ENCODE results near the gene DMBX1.

The DMBX1 gene

DNA sequence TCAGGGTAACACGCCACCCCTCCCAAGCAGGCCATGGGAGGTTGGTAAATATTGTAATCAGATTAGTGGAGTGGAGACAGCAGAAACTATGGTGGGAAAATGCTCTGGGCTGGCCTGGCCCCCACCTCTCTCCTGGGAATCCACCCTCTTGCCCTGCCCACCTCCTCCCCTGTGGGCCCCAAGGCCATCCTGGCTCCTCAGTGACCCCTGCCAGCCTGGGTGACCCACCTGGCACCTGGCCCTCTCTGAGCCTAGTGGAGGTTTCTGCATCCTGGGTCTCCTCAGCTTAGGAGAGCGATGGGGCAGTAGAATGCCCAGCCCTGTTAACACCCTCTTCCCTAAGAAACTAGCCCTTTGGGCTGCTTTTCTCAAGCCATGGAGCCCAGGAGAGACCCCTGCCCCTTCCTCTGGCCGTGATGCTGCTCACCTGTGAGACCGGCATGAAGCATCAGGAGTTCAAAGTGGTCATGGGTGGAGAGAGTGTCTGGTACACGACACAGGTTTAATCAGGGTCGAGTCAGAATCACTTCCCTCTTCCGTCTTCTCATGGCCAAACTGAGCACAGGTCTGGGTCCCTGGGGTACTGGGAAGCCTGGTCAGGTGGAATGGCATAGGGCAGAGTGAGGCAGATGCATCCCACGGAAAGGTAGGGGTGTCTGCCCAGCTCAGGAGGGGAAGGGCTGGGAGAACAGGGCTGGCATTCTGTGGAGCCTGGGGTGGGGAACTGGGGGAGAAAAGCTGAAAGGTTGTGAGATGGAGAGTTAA lies 10.7 kb upstream of the DMBX1 start:
- Histone ChIP-seq H4K20me1 (ENCODE audit: insufficient read depth, low read length) (no peaks in the 10 kb centered on the region), H3K4me1 (ENCODE audit: insufficient read depth, low read length, severe bottlenecking) (no peaks in the 10 kb centered on the region), H2AFZ (ENCODE audit: low read length) (no peak overlapping the region), H3K79me2 (ENCODE audit: insufficient read depth, low read length) (no peaks in the 10 kb centered on the region), H3K4me3 (ENCODE audit: low read depth, low read length, poor library complexity, severe bottlenecking) (no peak overlapping the region), H3K9me3 (ENCODE audit: low read length) (no peaks in the 10 kb centered on the region), H3K27me3 (ENCODE audit: insufficient read depth, low read length) (no peaks in the 10 kb centered on the region), H3F3A (ENCODE audit: insufficient read depth, low read length) (no peaks in the 10 kb centered on the region), H3K27ac (ENCODE audit: low read depth, low read length, poor library complexity, severe bottlenecking) (no peak overlapping the region), H3K4me2 (ENCODE audit: low read length) (no peak overlapping the region), H3K36me3 (ENCODE audit: insufficient read depth, low read length) (no peaks in the 10 kb centered on the region), H3K9me2 (ENCODE audit: low read depth, low read length) (no peaks in the 10 kb centered on the region), H3K9ac (ENCODE audit: low read length) (no peak overlapping the region)
- no peak for TF ChIP-seq EZH2 (IDR thresholded peaks at IDR 0.05; ENCODE audit: borderline replicate concordance, low read length)
- no peak for TF ChIP-seq CTCF (IDR thresholded peaks at IDR 0.05; ENCODE audit: low read length)

GRCh38 chr1:46479744-46480350 lies 9.8 kb upstream of the DMBX1 start:
- Histone ChIP-seq H3K4me3 (ENCODE audit: low read depth, low read length, poor library complexity, severe bottlenecking) (no peak overlapping the region), H3K4me1 (ENCODE audit: insufficient read depth, low read length, severe bottlenecking) (no peaks in the 10 kb centered on the region), H3K36me3 (ENCODE audit: insufficient read depth, low read length) (no peaks in the 10 kb centered on the region), H3K9ac (ENCODE audit: low read length) (no peak overlapping the region), H3K27me3 (ENCODE audit: insufficient read depth, low read length) (no peaks in the 10 kb centered on the region), H2AFZ (ENCODE audit: low read length) (no peak overlapping the region), H3K27ac (ENCODE audit: low read depth, low read length, poor library complexity, severe bottlenecking) (no peak overlapping the region), H3K79me2 (ENCODE audit: insufficient read depth, low read length) (no peaks in the 10 kb centered on the region), H3F3A (ENCODE audit: insufficient read depth, low read length) (no peaks in the 10 kb centered on the region), H3K4me2 (ENCODE audit: low read length) (no peak overlapping the region), H3K9me2 (ENCODE audit: low read depth, low read length) (no peaks in the 10 kb centered on the region), H4K20me1 (ENCODE audit: insufficient read depth, low read length) (no peaks in the 10 kb centered on the region), H3K9me3 (ENCODE audit: low read length) (no peaks in the 10 kb centered on the region)
- no peak for TF ChIP-seq CTCF (IDR thresholded peaks at IDR 0.05; ENCODE audit: low read length)
- no peak for TF ChIP-seq EZH2 (IDR thresholded peaks at IDR 0.05; ENCODE audit: borderline replicate concordance, low read length)

DNA sequence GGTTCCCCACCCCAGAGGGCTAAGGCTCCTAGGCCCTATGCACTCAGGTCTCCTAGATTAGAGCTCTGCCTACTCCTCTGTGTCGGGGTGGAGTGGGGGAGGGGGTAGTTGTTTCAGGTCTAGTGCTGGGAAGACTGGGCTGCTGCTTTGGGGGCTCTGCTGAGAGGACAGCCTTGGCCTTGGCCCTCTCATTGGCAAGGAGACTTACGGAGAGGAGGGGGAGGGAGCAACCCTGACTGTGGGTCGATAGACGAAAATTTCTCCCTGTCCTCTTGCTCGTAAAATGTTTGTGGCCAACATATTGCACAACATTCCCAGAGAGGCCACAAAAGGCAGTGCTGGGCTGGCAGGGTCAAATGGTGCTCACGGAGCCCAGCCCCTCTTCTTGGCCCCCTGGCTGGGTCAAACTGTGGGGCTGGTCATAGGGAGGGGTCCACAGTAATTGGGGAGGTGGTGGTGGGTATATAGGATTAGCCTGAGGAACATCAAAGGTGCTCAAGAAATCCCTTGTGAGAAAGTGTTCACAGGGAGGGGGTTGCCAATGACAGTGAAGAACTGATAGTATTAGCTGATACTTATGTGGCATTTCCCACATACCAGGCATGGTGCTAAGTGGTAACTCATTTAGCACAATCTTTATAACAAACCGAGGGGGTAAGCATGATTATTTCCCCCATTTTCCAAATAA lies 8.5 kb upstream of the DMBX1 start:
- no peak overlapping the region for H3K9ac ChIP-seq (ENCODE audit: low read length)
- H3K9me2 ChIP-seq (ENCODE audit: low read depth, low read length), result no peaks in the 10 kb centered on the region
- H2AFZ ChIP-seq (ENCODE audit: low read length), result no peak overlapping the region
- H3K27ac ChIP-seq (ENCODE audit: low read depth, low read length, poor library complexity, severe bottlenecking), result no peak overlapping the region
- H3F3A ChIP-seq (ENCODE audit: insufficient read depth, low read length), result no peaks in the 10 kb centered on the region
- no peak overlapping the region for H3K4me2 ChIP-seq (ENCODE audit: low read length)
- no peak overlapping the region for H3K4me3 ChIP-seq (ENCODE audit: low read depth, low read length, poor library complexity, severe bottlenecking)
- no peak for TF ChIP-seq EZH2 (IDR thresholded peaks at IDR 0.05; ENCODE audit: borderline replicate concordance, low read length)
- TF ChIP-seq CTCF (IDR thresholded peaks at IDR 0.05; ENCODE audit: low read length), result no peak
- no peaks in the 10 kb centered on the region for H3K9me3 ChIP-seq (ENCODE audit: low read length)
- H4K20me1 ChIP-seq (ENCODE audit: insufficient read depth, low read length), result no peaks in the 10 kb centered on the region
- no peaks in the 10 kb centered on the region for H3K79me2 ChIP-seq (ENCODE audit: insufficient read depth, low read length)
- H3K27me3 ChIP-seq (ENCODE audit: insufficient read depth, low read length), result no peaks in the 10 kb centered on the region
- H3K4me1 ChIP-seq (ENCODE audit: insufficient read depth, low read length, severe bottlenecking), result no peaks in the 10 kb centered on the region
- H3K36me3 ChIP-seq (ENCODE audit: insufficient read depth, low read length), result no peaks in the 10 kb centered on the region
